GM18517 (cell line): ENCODE results near the gene PDCL2.
"Not testable (repeated sequence)": the region's sequence is repeated elsewhere in the genome, so short reads cannot be mapped to it uniquely, and the experiment has no call there.

ENCODE experiments used
- ATAC-seq: cut with Tn5 transposase; IDR thresholded peaks from one replicate; pipeline ENCODE4 v1.9.1; 2021; ENCODE audit warnings: mild to moderate bottlenecking, moderate library complexity; ENCODE audit not compliant: unreplicated experiment

The PDCL2 gene, protein sequence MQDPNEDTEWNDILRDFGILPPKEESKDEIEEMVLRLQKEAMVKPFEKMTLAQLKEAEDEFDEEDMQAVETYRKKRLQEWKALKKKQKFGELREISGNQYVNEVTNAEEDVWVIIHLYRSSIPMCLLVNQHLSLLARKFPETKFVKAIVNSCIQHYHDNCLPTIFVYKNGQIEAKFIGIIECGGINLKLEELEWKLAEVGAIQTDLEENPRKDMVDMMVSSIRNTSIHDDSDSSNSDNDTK

DNA sequence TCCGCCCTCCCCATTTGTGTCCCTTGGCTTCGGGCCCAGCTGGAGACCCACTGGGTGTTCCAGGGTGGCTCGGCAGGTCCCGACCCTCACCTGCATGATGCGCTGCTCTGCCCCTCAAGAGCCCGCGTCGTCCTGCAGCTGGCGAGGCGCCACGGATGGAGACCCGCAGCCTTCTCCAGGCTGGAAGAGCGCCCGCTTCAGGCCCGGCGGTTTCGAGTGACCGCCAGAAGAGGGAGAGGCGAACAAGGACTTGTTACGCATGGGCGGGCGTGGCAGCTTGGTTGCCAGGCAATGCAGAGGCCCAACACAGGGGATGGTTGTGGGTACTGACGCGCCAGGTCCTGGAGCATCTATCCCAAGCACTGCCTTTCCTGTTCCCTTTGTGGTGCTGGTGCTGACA lies at the start of gene PDCL2:
Gene PDCL2, minus strand, starts transcription at position 232 of the 400 bp plus-strand sequence. Its CDS starts 136 bp downstream, at position 96.
- ATAC-seq, result no peak

DNA sequence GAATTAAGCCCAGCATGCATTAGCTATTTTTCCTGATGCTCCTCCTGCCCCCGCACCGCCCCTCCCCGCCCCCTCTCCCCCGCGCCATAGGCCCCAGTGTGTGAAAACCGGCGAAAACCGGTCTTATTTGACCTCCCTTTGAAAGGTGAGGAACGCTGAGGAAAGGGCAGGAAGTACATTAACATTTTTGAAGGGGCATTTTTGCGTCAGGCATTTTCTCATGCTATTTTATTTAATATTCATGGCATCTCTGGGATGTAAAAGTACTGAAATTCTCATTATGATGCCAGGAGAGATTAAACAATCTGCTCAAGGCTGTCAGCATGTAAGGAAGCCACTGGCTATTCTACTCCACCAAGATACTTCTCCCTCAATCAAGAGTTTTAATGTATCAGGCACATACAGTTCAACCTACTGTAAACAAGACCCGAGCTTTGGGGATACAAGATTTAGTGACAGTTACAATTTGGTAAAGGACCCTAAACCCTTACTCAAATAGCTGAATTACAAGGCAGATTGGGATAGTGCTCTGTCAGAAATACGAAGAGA lies 45.3 kb upstream of the PDCL2 start:
- ATAC-seq, result no peak

DNA sequence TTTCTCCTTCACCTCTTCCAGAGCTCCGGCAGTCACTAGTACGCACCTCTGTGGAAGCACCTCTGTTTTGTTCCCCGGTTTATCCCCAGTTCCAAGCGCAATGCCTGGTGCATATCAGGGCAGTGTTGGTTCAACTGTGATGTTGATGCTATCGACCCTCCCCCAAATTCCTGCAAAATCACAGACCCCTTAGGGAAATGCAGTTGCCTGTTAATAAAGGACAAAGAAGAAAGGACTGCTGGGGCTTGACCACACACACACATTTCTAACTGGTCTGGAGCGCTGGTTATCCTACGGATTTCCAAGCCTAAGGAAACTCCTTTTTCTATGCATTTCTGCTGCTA lies 44.6 kb upstream of the PDCL2 start:
- no peak for ATAC-seq

DNA sequence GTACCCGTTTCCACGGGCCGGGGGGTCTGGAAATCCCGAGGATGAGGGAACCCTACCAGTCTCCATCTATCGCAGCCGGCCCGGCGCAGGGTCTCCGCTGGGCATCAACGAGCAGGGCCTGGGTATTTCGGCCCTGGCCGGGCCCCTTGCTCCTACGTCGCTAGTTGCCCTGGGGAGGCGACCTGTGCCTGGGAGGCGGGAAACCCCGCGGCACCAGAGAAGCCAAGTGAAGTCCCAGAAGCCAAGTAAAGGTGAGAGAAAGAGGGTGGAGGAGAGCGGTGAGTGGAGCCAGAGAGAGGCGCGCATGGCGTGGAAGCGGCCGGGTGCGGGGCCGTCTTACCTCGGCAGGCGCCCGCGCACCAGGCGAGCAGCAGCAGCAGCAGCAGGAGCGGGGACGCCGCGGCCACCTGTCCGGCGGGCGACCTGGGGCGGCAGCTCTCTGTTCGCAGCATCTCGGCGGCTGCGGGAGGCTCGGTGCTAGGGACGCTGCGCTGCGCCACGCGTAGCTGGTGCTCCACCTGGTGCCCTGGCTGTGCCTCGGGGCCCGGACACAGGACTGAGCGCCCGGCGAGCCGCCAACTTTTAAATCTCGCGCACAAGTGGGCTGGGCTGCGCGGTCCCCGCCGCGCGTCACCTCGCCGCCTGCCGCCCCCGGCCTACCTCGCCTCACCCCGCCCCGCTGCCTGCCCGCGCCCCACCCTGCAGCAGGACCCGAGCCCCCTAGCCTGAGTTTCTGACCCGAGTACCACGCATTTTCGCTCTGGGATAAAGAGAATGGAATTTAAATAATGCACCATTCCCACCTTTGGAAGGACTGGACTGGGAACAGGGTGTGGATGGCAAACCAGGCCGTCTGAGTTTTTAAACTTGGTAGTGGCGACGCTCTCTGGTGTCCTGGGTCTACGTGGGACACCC lies 44.0 kb upstream of the PDCL2 start, which contains the start of gene NMU:
Gene NMU, minus strand, starts transcription at position 558 of the 915 bp plus-strand sequence. Its CDS starts 106 bp downstream, at position 452.
- no peak for ATAC-seq

DNA sequence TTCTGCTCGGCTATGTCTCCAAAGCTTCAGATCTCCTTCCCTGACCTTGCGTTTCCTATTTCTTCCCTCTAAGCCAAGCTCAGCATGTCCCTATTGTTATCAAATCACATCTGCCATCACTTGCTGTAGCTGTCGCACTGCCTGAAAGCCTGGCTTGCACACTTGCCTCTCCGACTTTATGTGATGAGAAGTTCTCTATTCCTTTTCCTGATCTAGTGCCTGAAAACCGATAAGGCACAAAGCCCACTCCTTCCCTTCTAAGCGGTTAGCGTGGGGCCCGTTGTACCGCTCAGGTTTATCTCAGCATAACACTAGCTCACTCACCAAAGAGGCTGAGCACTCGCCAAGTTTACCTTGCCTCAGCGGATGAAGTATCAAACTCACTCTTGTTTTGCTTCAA lies 43.2 kb upstream of the PDCL2 start:
- no peak for ATAC-seq

DNA sequence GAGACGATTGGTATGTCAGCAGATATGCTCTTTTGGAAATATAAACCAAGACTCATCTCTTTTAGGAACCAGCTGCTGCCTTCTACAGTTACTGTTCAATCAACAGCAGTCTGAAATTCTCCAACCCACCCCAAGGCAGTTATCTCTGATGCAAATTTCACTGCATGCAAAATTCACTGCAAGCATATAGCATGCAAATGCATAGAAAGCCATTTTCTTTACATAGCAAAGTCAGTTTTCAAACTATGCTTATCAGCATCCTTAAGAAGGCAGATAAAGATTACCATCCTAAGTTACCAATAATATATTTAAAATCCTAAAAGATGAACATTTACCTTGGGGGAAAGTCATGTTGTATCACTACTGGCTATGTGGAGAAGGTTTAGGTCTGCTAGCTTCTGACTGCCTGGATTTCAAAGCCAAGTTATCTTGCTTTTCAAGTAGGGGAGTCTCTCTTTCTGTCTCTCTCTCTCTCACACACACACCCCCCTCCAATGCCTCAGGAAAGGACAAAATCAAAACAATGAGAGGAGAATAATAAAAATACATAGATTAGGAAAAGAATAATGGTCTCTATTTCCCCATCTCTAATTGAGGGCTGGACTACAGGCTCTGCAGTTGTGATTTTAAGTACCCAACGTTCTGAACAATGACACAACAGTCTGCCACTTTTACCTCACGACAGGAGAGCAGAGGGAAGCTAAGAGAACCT lies 42.5 kb upstream of the PDCL2 start:
- no peak for ATAC-seq

DNA sequence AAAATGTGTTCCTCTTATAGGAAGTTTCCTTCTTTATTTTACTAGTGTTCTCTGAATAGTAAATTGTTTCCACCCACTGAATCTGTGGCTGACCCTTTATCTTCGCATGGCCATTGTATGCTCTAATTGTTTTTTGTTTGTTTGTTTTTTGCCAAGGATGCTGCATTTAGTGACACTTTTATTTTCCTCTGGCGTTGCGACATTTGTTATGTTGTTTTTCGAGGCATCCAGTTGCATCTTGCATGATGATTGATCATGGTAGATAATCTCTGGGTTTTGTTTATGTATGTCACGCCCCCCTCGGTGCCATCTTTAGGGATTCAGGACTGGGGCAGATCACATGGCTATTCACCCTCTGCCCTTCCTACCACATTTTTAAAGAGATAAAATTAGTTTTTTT lies 41.9 kb upstream of the PDCL2 start:
- no peak for ATAC-seq

DNA sequence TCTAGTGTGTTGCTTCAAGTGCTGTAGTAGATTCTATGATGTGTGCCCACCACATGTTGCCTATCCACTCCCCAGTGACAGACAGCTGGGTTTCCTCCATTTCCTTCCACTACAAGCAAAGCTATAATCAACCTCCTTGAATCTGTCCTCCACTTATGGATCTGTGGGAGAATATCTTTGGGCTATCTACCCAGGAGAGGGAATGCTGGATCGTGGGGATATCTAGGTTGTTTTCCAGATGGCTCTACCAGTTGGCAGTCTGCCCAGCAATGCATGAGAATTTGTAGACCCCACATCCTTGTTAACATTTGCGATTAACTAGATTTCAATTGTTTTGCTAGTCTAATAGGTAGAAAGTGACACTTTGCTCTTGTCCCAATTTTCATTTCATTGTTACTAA lies 33.8 kb upstream of the PDCL2 start:
- no peak for ATAC-seq

DNA sequence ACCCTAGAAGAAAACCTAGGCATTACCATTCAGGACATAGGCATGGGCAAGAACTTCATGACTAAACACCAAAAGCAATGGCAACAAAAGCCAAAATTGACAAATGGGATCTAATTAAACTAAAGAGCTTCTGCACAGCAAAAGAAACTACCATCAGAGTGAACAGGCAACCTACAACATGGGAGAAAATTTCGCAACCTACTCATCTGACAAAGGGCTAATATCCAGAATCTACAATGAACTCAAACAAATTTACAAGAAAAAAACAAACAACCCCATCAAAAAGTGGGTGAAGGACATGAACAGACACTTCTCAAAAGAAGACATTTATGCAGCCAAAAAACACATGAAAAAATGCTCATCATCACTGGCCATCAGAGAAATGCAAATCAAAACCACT lies 32.0 kb upstream of the PDCL2 start:
- not testable (repeated sequence) for ATAC-seq

DNA sequence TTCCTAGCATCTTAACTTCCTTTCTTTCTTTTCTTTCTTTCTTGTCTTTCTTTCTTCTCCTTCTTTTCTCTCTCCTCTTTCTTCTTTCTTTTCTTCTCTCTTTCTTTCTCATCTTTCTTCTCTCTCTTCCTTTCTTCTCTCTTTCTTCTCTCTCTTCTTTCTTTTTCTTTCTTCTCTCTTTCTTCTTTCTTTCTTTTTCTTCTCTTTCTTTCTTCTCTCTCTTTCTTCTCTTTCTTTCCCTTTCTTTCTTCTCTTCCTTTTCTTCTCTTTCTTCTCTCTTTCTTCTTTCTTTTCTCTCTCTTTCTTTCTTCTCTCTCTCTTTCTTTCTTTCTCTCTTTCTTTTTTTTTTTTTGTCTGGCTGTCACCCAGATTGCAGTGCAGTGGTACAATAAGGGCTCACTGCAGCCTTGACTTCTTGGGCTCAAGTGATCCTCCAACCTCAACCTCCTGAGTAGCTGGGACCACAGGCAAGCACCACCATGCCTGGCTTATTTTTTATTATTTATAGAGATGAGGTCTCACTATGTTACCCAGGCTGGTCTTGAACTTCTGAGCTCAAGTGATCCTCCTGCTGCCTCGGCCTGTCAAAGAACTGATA lies 26.6 kb upstream of the PDCL2 start:
- no peak for ATAC-seq

DNA sequence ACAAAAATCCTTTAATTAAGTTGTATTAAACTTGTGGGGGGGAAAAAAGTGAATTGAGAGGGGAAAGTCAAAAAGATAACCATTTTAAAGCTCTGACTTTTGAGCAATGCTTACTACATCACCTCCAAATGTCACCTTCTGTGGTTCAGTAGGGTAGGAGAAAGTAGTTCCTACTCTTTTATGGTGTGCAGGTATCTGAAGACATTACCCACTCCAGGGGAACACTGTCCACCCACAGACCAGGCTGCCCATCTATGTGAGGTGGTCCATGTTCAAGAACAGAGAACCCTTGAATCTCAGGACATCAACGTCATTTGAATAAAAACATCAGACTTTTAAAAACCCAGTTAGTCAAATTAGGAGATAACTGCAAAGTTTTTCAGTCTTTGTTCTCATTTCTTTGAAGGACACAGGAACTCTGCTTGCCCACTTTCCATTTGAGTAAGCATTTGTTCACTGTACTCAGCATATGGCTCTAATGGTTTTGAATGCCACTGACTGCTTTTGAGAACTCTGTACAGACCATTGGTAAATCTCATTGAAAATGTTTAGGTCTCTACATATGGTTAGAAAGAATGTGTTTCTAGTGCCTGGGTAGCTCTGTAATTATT lies 25.6 kb upstream of the PDCL2 start:
- ATAC-seq, result peak; percentile 87

DNA sequence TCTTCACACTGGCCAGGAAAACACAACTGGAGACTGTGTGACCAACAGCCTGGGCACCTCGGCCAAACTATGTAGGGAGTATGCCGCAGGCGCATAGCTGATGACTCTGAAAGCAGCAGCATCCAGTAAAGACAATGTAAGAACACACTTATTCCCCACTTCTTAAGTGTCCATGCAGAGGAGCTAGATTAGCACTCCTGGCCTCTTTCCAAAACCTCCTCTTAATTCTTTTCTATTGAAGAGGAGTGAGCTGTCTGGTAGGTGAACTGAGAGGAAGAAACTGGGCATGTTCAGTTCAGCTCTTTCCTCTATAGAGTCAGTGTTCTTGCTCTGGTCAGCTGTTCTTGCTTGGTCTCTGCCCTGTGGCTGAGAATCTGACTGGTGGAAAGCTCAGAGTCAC lies 23.0 kb upstream of the PDCL2 start:
- no peak for ATAC-seq

DNA sequence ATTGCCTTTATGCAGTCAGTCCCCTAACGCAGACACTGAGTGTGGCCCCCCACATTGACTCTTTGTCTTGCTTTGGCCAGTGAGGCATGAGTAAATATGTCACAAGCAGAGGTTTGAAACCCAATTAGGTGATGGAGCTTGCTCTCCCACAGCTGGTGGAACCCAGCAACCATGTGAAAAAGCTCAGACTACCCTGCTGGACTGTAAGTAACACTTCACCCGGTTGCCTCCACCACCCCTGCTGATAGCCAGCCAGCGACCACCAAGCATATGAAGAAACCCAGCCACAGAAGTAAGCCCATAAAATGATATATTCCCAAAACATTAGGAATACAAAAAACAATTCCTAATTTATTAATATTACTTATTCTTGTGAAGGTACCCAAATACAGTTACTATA lies 21.6 kb upstream of the PDCL2 start:
- ATAC-seq, result no peak

DNA sequence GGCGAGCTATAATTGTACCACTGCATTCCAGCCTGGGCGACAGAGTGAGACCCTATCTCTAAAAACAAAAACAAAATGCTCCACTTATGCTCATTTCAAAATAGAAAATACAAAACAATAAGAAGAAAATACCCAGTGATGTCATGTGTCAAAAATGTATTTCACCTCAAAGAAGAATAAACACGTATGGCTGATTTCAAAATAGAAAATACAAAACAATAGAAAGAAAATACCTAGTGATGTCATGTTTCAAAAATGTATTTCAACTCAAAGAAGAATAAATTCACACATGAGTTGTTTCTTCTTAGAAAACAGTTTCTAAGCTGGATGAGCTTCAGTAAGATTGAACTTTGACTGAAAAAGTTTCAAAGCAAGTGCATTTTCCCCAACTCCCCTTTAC lies 20.3 kb upstream of the PDCL2 start:
- ATAC-seq, result no peak

DNA sequence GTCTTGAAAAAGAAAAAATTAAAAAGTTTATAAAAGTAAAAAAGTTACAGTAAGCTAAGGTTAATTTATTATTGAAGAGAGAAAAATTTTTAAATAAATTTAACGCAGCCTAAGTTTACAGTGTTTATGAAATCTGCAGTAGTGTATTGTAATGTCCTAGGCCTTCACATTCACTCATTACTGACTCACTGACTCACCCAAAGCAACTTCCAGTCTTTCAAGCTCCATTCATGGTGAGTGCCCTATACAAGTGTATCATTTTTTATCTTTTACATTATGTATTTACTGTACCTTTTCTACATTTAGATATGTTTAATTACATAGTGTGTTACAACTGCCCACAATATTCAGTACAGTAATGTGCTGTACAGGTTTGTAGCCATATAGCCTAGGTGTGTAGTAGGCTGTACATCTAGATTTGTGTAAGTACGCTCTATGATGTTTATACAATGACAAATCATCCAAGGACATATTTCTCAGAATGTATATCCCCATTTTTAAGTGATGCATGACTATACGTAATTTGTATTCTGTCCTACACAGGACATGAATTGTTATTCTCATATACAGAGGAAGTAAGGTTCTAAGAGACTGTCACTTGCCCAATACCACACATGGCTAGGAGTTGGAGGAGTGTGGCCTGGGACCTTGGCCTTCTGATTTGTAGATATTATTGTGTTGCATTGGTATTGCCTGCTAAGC lies 19.5 kb upstream of the PDCL2 start:
- no peak for ATAC-seq

DNA sequence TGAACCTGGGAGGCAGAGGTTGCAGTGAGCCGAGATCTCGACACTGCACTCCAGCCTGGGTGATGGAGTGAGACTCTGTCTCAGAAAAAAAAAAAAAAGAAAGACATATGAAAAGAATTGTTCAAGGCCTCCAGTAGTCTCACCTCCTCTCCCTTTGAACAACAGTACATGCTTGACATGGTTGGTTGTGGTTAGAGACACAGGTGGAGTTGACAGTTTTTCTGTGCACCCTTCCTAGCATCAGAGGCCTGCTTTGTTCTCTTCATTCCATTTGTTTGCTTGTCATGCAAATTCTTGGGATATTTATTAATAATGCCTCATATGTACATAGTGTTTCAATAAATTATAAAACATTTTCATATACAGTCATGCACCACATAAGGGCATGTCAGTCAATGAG lies 18.3 kb upstream of the PDCL2 start:
- no peak for ATAC-seq

DNA sequence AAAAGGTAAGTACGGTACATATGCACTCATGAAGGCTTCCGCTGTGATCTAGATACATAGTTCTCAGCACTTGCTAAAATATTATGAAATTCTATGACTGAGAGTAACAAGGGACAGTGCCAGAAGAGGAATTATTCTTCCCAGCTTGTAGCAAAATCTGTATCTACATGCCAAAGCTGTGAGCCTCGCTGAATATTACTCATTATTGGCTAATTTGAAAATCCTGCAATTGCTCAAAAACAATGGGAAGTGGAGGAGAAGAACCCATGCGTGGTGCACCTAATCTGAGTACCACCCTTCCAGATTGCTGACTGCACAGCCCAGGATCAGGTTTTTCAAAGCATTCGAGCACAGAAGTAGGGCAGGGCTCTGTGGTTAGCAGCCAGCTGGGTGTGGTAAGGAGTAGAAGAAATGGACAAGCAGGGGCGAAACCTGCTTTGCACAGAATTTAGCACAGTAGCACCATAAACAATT lies 17.4 kb upstream of the PDCL2 start:
- no peak for ATAC-seq

DNA sequence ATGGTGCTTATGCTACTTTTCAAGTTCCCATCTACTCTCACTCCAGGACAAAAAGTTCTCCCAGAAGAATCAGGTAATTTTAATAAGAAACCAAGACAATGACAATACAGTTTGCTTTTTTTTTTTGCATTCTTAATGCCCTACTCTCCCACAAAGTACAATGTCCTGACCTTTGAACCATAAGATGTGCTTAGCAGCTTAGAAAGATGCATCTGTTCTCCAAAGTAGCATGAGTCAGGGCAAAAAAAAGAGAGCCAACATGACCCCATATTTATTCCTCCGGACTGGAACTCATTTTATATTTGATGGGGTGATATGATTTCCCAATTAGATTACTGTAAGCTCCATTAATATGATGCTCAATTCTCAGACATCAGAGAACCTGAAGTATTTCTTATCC lies 16.5 kb upstream of the PDCL2 start:
- no peak for ATAC-seq

DNA sequence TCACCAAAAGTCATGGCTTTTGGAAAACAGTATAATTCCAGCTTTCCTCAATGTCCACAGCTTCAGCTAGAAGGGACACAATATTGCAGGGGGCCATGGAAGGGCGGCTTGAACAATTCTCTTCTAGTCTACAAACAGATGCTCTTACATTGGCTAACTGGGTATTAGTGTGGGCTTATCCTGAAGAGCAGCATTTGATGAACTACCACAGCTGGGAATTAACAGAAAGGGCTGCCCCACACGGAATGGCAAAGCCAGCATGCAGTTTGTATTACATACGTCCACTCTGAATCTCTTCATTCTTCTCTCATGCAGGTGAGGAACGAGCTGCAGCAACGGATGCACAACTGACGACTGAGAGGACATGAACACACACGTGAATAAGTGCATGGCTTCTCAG lies 13.0 kb upstream of the PDCL2 start:
- no peak for ATAC-seq

DNA sequence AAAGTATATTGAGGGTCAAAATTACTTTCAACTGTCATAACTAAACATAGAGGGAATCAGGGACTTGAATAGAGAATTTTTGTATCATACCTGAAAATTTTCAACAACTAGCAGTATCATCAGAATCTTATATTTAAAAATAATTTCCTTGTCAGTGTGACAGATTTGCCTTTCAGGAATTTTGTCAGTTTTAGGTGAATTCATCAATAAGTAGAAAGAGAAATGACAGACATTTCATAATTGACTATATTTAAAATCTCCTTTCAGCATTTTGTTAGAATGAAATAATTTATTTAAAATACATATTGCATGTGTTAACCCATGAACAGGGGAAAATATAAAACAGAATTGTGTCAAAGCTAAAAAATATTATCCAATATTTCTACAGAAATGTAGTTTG lies 8.6 kb upstream of the PDCL2 start:
- ATAC-seq, result no peak
